GM23338 (cell line): ENCODE data around the gene TEKT4. TPM values are rescaled to one million over a fixed set of nuclear protein-coding genes. Genes with fewer than 3 reads are reported as not detected.

Experiments used
- ATAC-seq: fragments of 200-7000 bp; cut with Tn5 transposase; 3 replicates; pipeline ENCODE4 v1.9.1; 2020
- DNase-seq: peaks from one replicate; pipeline ENCODE4 v3.0.0-alpha.2; 2015; ENCODE audit warnings: low spot score
- H2AFZ ChIP-seq: fragments of 200-600 bp; sonication (generic); 2 replicates; pipeline ENCODE4 v1.8.0; 2016; ENCODE audit warnings: antibody characterized with exemption, mild to moderate bottlenecking, moderate library complexity
- H3F3A ChIP-seq: fragments of 200-600 bp; sonication (generic); replicated peaks from 2 replicates; pipeline ENCODE4 v1.8.0; 2017; ENCODE audit warnings: antibody characterized with exemption, mixed run types, low read depth
- H3K27ac ChIP-seq: fragments of 200-600 bp; sonication (generic); 2 replicates; pipeline ENCODE4 v1.6.1; 2016; ENCODE audit warnings: low read depth
- H3K27me3 ChIP-seq: fragments of 200-600 bp; sonication (generic); 2 replicates; pipeline ENCODE4 v1.8.0; 2016; ENCODE audit warnings: mild to moderate bottlenecking, mixed run types, moderate library complexity; ENCODE audit not compliant: insufficient read depth
- H3K36me3 ChIP-seq: fragments of 200-600 bp; sonication (generic); 2 replicates; pipeline ENCODE4 v1.8.0; 2016; ENCODE audit warnings: mild to moderate bottlenecking; ENCODE audit not compliant: insufficient read depth
- H3K4me1 ChIP-seq: fragments of 200-600 bp; sonication (generic); 2 replicates; pipeline ENCODE4 v1.8.0; 2016; ENCODE audit warnings: mild to moderate bottlenecking, moderate library complexity; ENCODE audit not compliant: insufficient read depth
- H3K4me2 ChIP-seq: fragments of 200-600 bp; sonication (generic); 2 replicates; pipeline ENCODE4 v1.7.1; 2017; ENCODE audit warnings: mixed run types
- H3K4me3 ChIP-seq: fragments of 200-600 bp; sonication (generic); 2 replicates; pipeline ENCODE4 v1.6.1; 2016; ENCODE audit warnings: mixed run types
- H3K79me2 ChIP-seq: fragments of 200-600 bp; sonication (generic); replicated peaks from 2 replicates; pipeline ENCODE4 v1.8.0; 2017; ENCODE audit warnings: mild to moderate bottlenecking; ENCODE audit not compliant: insufficient read depth
- H3K9me2 ChIP-seq: fragments of 200-600 bp; sonication (generic); 2 replicates; pipeline ENCODE4 v1.8.0; 2017; ENCODE audit not compliant: insufficient read depth
- H4K20me1 ChIP-seq: fragments of 200-600 bp; sonication (generic); replicated peaks from 2 replicates; pipeline ENCODE4 v1.8.0; 2017; ENCODE audit warnings: mild to moderate bottlenecking; ENCODE audit not compliant: insufficient read depth
- H3K27ac Mint-ChIP-seq: 2 replicates; pipeline ENCODE4 v1.8.0; 2020; ENCODE audit warnings: inconsistent platforms, mild to moderate bottlenecking, moderate library complexity, mixed read lengths
- H3K27me3 Mint-ChIP-seq: 3 replicates; pipeline ENCODE4 v1.8.0; 2022; ENCODE audit warnings: low read depth, mild to moderate bottlenecking, moderate library complexity, mixed read lengths, inconsistent platforms; ENCODE audit not compliant: insufficient read depth, poor library complexity
- H3K36me3 Mint-ChIP-seq: 3 replicates; pipeline ENCODE4 v1.8.0; 2021; ENCODE audit warnings: low read depth, mild to moderate bottlenecking, inconsistent platforms, moderate library complexity, mixed read lengths
- H3K4me1 Mint-ChIP-seq: 3 replicates; pipeline ENCODE4 v1.8.0; 2020; ENCODE audit warnings: mild to moderate bottlenecking, inconsistent platforms, mixed read lengths
- H3K4me3 Mint-ChIP-seq: 3 replicates; pipeline ENCODE4 v1.8.0; 2021; ENCODE audit warnings: moderate library complexity, mild to moderate bottlenecking, inconsistent platforms, mixed read lengths
- H3K9me3 Mint-ChIP-seq: 3 replicates; pipeline ENCODE4 v1.8.0; 2020; ENCODE audit warnings: moderate library complexity, mild to moderate bottlenecking, inconsistent platforms, mixed read lengths
- CREB1 ChIP-seq: fragments of 250-450 bp; sonication (Bioruptor Pico); IDR thresholded peaks from 2 replicates; pipeline ENCODE4 v1.5.0; 2020; ENCODE audit warnings: low read depth, mild to moderate bottlenecking, moderate library complexity
- ETS1 ChIP-seq: IDR thresholded peaks from 2 replicates; pipeline ENCODE4 v1.6.1; 2016; ENCODE audit warnings: antibody characterized with exemption
- EZH2 ChIP-seq: fragments of 200-600 bp; sonication (generic); IDR thresholded peaks from one replicate; pipeline ENCODE4 v1.8.0; 2017; ENCODE audit warnings: antibody characterized with exemption, mild to moderate bottlenecking, low read depth; ENCODE audit not compliant: unreplicated experiment
- JUNB ChIP-seq: IDR thresholded peaks from one replicate; pipeline ENCODE4 v1.6.1; 2016; ENCODE audit warnings: antibody characterized with exemption; ENCODE audit not compliant: unreplicated experiment
- NANOG ChIP-seq: IDR thresholded peaks from 2 replicates; pipeline ENCODE4 v1.6.1; 2016; ENCODE audit warnings: antibody characterized with exemption, borderline replicate concordance
- POLR2AphosphoS5 ChIP-seq: IDR thresholded peaks from 2 replicates; pipeline ENCODE4 v1.6.1; 2016; ENCODE audit warnings: antibody characterized with exemption, low read depth
- REST ChIP-seq: IDR thresholded peaks from one replicate; pipeline ENCODE4 v1.6.1; 2018; ENCODE audit warnings: antibody characterized with exemption; ENCODE audit not compliant: unreplicated experiment
- STAT1 ChIP-seq: IDR thresholded peaks from one replicate; pipeline ENCODE4 v1.6.1; 2016; ENCODE audit warnings: antibody characterized with exemption; ENCODE audit not compliant: unreplicated experiment
- ZNF114 ChIP-seq: fragments of 250-450 bp; sonication (Bioruptor Pico); IDR thresholded peaks from 2 replicates; pipeline ENCODE4 v1.5.0; 2020; ENCODE audit warnings: mild to moderate bottlenecking, moderate library complexity
- polyA plus RNA-seq: library from polyadenylated mRNA; unstranded; fragments of >200 nt; fragmentation: Nextera tagmentation; extraction: Ambion mirVana; gene quantifications from 2 replicates; pipeline ENCODE4 v1.2.1, GENCODE V29; 2016
- total RNA-seq: library from RNA; depleted of rRNA; stranded (reverse); fragments of >200 nt; shearing (Covaris generic); gene quantifications from 2 replicates; pipeline ENCODE4 v1.2.3, GENCODE V29; 2014
- TF ChIP-seq, protein P1 (sequence below): fragments of 250-450 bp; sonication (Bioruptor Pico); IDR thresholded peaks from 2 replicates; pipeline ENCODE4 v1.5.0; 2020; ENCODE audit warnings: mild to moderate bottlenecking, moderate library complexity

TEKT4 gene
- total and polyA plus RNA-seq, 2 experiments from 2014 or later: not detected

- no peak for TF ChIP-seq REST
- no peak for TF ChIP-seq JUNB
- TF ChIP-seq ZNF114 (CRISPR knock-in tag): no peak
Observed at GRCh38 chr2:94879982-94880377, 8.8 kb downstream of the TEKT4 start (continued).

DNA sequence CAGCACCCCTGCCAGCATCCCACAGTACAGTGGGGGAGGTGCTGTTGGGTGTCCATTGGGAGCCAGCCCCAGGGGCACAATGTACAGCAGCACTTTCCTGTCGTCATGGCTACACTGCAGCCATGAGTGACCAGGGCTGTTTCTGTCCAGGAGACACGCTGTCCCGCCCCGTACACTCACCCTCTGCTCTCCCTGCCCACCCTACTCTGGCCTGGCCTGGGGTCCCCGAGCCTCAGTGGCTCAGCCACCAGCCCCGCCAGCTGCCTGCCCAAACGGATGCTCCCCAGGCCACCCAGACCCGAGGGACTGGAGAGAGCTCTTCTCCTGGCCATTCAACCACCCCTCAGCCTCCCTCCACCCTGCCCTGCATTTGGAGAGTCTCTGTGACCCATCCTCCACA lies 9.3 kb downstream of the TEKT4 start:
- H2AFZ ChIP-seq: no peak overlapping the region
- H3K36me3 Mint-ChIP-seq: no peaks in the 10 kb centered on the region
- no peaks in the 10 kb centered on the region for H3F3A ChIP-seq
- TF ChIP-seq CREB1 (CRISPR knock-in tag) (no peak), ETS1 (no peak), STAT1 (no peak), REST (no peak), NANOG (no peak), EZH2 (no peak), POLR2AphosphoS5 (no peak), JUNB (no peak)
- TF ChIP-seq, protein P1, sequence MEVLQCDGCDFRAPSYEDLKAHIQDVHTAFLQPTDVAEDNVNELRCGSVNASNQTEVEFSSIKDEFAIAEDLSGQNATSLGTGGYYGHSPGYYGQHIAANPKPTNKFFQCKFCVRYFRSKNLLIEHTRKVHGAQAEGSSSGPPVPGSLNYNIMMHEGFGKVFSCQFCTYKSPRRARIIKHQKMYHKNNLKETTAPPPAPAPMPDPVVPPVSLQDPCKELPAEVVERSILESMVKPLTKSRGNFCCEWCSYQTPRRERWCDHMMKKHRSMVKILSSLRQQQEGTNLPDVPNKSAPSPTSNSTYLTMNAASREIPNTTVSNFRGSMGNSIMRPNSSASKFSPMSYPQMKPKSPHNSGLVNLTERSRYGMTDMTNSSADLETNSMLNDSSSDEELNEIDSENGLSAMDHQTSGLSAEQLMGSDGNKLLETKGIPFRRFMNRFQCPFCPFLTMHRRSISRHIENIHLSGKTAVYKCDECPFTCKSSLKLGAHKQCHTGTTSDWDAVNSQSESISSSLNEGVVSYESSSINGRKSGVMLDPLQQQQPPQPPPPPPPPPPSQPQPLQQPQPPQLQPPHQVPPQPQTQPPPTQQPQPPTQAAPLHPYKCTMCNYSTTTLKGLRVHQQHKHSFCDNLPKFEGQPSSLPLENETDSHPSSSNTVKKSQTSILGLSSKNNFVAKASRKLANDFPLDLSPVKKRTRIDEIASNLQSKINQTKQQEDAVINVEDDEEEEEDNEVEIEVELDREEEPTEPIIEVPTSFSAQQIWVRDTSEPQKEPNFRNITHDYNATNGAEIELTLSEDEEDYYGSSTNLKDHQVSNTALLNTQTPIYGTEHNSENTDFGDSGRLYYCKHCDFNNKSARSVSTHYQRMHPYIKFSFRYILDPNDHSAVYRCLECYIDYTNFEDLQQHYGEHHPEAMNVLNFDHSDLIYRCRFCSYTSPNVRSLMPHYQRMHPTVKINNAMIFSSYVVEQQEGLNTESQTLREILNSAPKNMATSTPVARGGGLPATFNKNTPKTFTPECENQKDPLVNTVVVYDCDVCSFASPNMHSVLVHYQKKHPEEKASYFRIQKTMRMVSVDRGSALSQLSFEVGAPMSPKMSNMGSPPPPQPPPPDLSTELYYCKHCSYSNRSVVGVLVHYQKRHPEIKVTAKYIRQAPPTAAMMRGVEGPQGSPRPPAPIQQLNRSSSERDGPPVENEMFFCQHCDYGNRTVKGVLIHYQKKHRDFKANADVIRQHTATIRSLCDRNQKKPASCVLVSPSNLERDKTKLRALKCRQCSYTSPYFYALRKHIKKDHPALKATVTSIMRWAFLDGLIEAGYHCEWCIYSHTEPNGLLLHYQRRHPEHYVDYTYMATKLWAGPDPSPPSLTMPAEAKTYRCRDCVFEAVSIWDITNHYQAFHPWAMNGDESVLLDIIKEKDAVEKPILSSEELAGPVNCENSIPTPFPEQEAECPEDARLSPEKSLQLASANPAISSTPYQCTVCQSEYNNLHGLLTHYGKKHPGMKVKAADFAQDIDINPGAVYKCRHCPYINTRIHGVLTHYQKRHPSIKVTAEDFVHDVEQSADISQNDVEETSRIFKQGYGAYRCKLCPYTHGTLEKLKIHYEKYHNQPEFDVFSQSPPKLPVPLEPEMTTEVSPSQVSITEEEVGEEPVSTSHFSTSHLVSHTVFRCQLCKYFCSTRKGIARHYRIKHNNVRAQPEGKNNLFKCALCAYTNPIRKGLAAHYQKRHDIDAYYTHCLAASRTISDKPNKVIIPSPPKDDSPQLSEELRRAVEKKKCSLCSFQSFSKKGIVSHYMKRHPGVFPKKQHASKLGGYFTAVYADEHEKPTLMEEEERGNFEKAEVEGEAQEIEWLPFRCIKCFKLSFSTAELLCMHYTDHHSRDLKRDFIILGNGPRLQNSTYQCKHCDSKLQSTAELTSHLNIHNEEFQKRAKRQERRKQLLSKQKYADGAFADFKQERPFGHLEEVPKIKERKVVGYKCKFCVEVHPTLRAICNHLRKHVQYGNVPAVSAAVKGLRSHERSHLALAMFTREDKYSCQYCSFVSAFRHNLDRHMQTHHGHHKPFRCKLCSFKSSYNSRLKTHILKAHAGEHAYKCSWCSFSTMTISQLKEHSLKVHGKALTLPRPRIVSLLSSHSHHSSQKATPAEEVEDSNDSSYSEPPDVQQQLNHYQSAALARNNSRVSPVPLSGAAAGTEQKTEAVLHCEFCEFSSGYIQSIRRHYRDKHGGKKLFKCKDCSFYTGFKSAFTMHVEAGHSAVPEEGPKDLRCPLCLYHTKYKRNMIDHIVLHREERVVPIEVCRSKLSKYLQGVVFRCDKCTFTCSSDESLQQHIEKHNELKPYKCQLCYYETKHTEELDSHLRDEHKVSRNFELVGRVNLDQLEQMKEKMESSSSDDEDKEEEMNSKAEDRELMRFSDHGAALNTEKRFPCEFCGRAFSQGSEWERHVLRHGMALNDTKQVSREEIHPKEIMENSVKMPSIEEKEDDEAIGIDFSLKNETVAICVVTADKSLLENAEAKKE (CRISPR knock-in tag): no peak
- H3K4me1 ChIP-seq: no peaks in the 10 kb centered on the region
- H3K9me3 Mint-ChIP-seq: peaks cover 2% of the 10 kb centered on the region; the same call in 1 of the 3 replicates
- no peak overlapping the region for H3K27ac Mint-ChIP-seq
- H3K27ac ChIP-seq: no peak overlapping the region
- no peaks in the 10 kb centered on the region for H3K36me3 ChIP-seq
- H3K79me2 ChIP-seq: no peaks in the 10 kb centered on the region
- DNase-seq: no peak
- H3K4me3 ChIP-seq: no peak overlapping the region
- no peak for ATAC-seq
- H3K4me1 Mint-ChIP-seq: no peaks in the 10 kb centered on the region; the same call in 1 of the 3 replicates
- H4K20me1 ChIP-seq: no peaks in the 10 kb centered on the region
- H3K27me3 Mint-ChIP-seq: peaks cover 5% of the 10 kb centered on the region
- H3K4me3 Mint-ChIP-seq: no peak overlapping the region
- no peaks in the 10 kb centered on the region for H3K9me2 ChIP-seq
- H3K27me3 ChIP-seq: no peaks in the 10 kb centered on the region; the same call in 1 of the 2 replicates
- H3K4me2 ChIP-seq: no peak overlapping the region
